Activated CD4-positive, alpha-beta T cell treated with anti-CD3 and anti-CD28 coated beads, Interleukin-2, Interleukin-4, amounts not matched to agents 100 ng/mL and 50 ng/mL, durations not matched to agents 16 hours and 8 hours (primary cell): ENCODE measurements around the gene DHRSX.
A peak's percentile ranks its signal among the peaks of the same experiment; 100 is the strongest.
"Not testable (repeated sequence)": the region's sequence is repeated elsewhere in the genome, so short reads cannot be mapped to it uniquely, and the experiment has no call there.

ENCODE experiments used
- DNase-seq: peaks from one replicate; pipeline ENCODE4 v3.0.0-alpha.2; 2020; ENCODE audit warnings: low spot score

The DHRSX gene

GRCh38 chrX:2350036-2350435 lies 150.7 kb downstream of the DHRSX start:
- DNase-seq: not testable (repeated sequence)

- DNase-seq: no peak
Observed at GRCh38 chrX:2348211-2348610, 152.6 kb downstream of the DHRSX start.

GRCh38 chrX:2346158-2346557 lies 154.6 kb downstream of the DHRSX start:
- no peak for DNase-seq

GRCh38 chrX:2345562-2345961 lies 155.2 kb downstream of the DHRSX start:
- DNase-seq: no peak

GRCh38 chrX:2343413-2343812 lies 157.4 kb downstream of the DHRSX start:
- DNase-seq: no peak

GRCh38 chrX:2342874-2343273 lies 157.9 kb downstream of the DHRSX start:
- no peak for DNase-seq

GRCh38 chrX:2342281-2342688 lies 158.5 kb downstream of the DHRSX start:
- no peak for DNase-seq

GRCh38 chrX:2340991-2341390 lies 159.8 kb downstream of the DHRSX start:
- DNase-seq: no peak

GRCh38 chrX:2336181-2336580 lies 164.6 kb downstream of the DHRSX start:
- no peak for DNase-seq

GRCh38 chrX:2334237-2334636 lies 166.5 kb downstream of the DHRSX start:
- DNase-seq: no peak

GRCh38 chrX:2332252-2332651 lies 168.5 kb downstream of the DHRSX start:
- no peak for DNase-seq

- DNase-seq: no peak
Observed at GRCh38 chrX:2330910-2331309, 169.9 kb downstream of the DHRSX start.

- no peak for DNase-seq
Observed at GRCh38 chrX:2330487-2330886, 170.3 kb downstream of the DHRSX start.

- DNase-seq: no peak
Observed at GRCh38 chrX:2327423-2327822, 173.4 kb downstream of the DHRSX start.

GRCh38 chrX:2325076-2325784 lies 175.5 kb downstream of the DHRSX start:
- DNase-seq: peak; percentile 63

GRCh38 chrX:2324151-2324550 lies 176.6 kb downstream of the DHRSX start:
- no peak for DNase-seq

- DNase-seq: no peak
Observed at GRCh38 chrX:2321411-2321810, 179.4 kb downstream of the DHRSX start.

- DNase-seq: no peak
Observed at GRCh38 chrX:2320580-2321327, 180.0 kb downstream of the DHRSX start.

- no peak for DNase-seq
Observed at GRCh38 chrX:2320089-2320488, 180.7 kb downstream of the DHRSX start.

GRCh38 chrX:2318371-2318770 lies 182.4 kb downstream of the DHRSX start:
- no peak for DNase-seq

- no peak for DNase-seq
Observed at GRCh38 chrX:2317527-2318055, 183.2 kb downstream of the DHRSX start.

GRCh38 chrX:2316534-2316933 lies 184.2 kb downstream of the DHRSX start:
- DNase-seq: no peak

GRCh38 chrX:2315434-2315833 lies 185.3 kb downstream of the DHRSX start:
- no peak for DNase-seq
